Measurements from ENCODE around the gene AP1S1. TPM values are rescaled to one million over a fixed set of nuclear protein-coding genes. Genes with fewer than 3 reads are reported as not detected.

Gene AP1S1
- total and polyA plus RNA-seq, 11 donors = 9.9 to 41.8 (median 14.3) TPM

DNA sequence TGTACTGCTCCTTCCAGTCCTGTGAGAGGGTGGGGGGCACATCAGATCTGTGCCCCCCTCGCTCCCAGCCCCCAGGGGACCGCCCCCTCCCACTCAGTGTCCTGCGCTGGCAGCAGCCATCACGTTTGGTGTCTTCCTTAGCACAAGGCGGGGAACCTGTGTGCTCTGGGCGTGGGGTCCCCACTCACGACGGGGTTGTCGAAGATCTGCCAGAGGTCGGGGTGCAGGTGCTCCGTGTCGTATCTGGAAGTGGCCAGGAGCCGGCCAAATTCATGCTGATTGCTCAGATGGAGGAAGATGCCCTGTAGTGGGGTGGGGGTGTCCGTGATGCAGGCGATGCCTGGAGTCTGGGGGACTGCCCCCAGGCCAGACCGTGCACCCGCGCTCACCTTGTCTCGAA lies 55.9 kb downstream of the AP1S1 start:
- TF ChIP-seq, protein P1, sequence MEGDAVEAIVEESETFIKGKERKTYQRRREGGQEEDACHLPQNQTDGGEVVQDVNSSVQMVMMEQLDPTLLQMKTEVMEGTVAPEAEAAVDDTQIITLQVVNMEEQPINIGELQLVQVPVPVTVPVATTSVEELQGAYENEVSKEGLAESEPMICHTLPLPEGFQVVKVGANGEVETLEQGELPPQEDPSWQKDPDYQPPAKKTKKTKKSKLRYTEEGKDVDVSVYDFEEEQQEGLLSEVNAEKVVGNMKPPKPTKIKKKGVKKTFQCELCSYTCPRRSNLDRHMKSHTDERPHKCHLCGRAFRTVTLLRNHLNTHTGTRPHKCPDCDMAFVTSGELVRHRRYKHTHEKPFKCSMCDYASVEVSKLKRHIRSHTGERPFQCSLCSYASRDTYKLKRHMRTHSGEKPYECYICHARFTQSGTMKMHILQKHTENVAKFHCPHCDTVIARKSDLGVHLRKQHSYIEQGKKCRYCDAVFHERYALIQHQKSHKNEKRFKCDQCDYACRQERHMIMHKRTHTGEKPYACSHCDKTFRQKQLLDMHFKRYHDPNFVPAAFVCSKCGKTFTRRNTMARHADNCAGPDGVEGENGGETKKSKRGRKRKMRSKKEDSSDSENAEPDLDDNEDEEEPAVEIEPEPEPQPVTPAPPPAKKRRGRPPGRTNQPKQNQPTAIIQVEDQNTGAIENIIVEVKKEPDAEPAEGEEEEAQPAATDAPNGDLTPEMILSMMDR (IDR thresholded peaks at IDR 0.05) = no peak
- no peak for TF ChIP-seq POLR2A (IDR thresholded peaks at IDR 0.05)
- no peaks in the 10 kb centered on the region for H3K27me3 ChIP-seq
- no peaks in the 10 kb centered on the region for H3K9me3 ChIP-seq
- ATAC-seq (no peak), DNase-seq (no peak)
- H3K36me3 ChIP-seq = peaks cover 0 to 93% (median 73%) of the 10 kb centered on the region in 9 donors
- H3K4me3 ChIP-seq = no peak overlapping the region
- intact Hi-C loops (cut with DNase I) = loop anchor here in 2 of 10 donors (5.0 to 10.0 kb wide), 2 partner anchors 42 to 75 kb away; no protein-coding TSS in a partner anchor
- 90 to 95% (median 94%) methylated on average over 18 to 19 of the region's 19 CpGs for WGBS, 4 donors
- H3K27ac ChIP-seq = no peak overlapping the region
- H3K4me1 ChIP-seq = peaks cover 0 to 6% (median 0%) of the 10 kb centered on the region in 12 donors

Small RNA genes lying within 50 kb of the gene (microRNA-seq; reads per million reads assigned to microRNA genes)
- 0 reads per million in 4 donors for gene MIR4653

Other genes with a start within 250 kb of the AP1S1 start
- gene MUC3A, start 204.9 kb upstream of the AP1S1 start, total RNA-seq = 1 to 10 TPM in 3 of 9 donors, under 1 TPM in 6; 0.16 to 1.4 (median 0.45) TPM
- gene MUC3A, start 204.9 kb upstream of the AP1S1 start, polyA plus RNA-seq = 1 to 10 TPM in 1 of 2 donors, under 1 TPM in 1; 0.25 to 1.8 TPM
- gene MUC12, start 184.9 kb upstream of the AP1S1 start, total RNA-seq = under 1 TPM in 2 of 9 donors, not detected in 7; 0.02 TPM
- gene MUC12, start 184.9 kb upstream of the AP1S1 start, polyA plus RNA-seq = under 1 TPM; 0.19 to 0.23 TPM
- not detected for gene MUC17, start 134.4 kb upstream of the AP1S1 start, total RNA-seq
- not detected for gene MUC17, start 134.4 kb upstream of the AP1S1 start, polyA plus RNA-seq
- gene TRIM56, start 69.0 kb upstream of the AP1S1 start, total RNA-seq = 10 to 100 TPM in 8 of 9 donors, 1 to 10 TPM in 1; 7.9 to 37.4 (median 14.7) TPM
- 10 to 100 TPM; 10.7 to 12.7 TPM for gene TRIM56, start 69.0 kb upstream of the AP1S1 start, polyA plus RNA-seq
- gene SERPINE1, start 27.4 kb upstream of the AP1S1 start, total RNA-seq = 100 to 1,000 TPM in 1 of 9 donors, 10 to 100 TPM in 4, 1 to 10 TPM in 4; 1.3 to 153 (median 13.9) TPM
- 100 to 1,000 TPM in 1 of 2 donors, 1 to 10 TPM in 1; 3.4 to 595 TPM for gene SERPINE1, start 27.4 kb upstream of the AP1S1 start, polyA plus RNA-seq
- under 1 TPM in 2 of 9 donors, not detected in 7; 0.09 to 0.19 TPM for gene VGF, start 11.1 kb downstream of the AP1S1 start, total RNA-seq
- under 1 TPM in 1 of 2 donors, not detected in 1; 0.14 TPM for gene VGF, start 11.1 kb downstream of the AP1S1 start, polyA plus RNA-seq
- gene NAT16, start 25.8 kb downstream of the AP1S1 start, total RNA-seq = under 1 TPM in 1 of 9 donors, not detected in 8; 0.23 TPM
- not detected for gene NAT16, start 25.8 kb downstream of the AP1S1 start, polyA plus RNA-seq
- not detected for gene MOGAT3, start 46.6 kb downstream of the AP1S1 start, total RNA-seq
- gene MOGAT3, start 46.6 kb downstream of the AP1S1 start, polyA plus RNA-seq = not detected
- gene PLOD3, start 63.1 kb downstream of the AP1S1 start, total RNA-seq = 10 to 100 TPM; 27.4 to 77.6 (median 42.0) TPM
- gene PLOD3, start 63.1 kb downstream of the AP1S1 start, polyA plus RNA-seq = 10 to 100 TPM; 22.2 to 55.2 TPM
- 10 to 100 TPM; 47.0 to 88.1 (median 51.3) TPM for gene ZNHIT1, start 63.7 kb downstream of the AP1S1 start, total RNA-seq
- 100 to 1,000 TPM in 1 of 2 donors, 10 to 100 TPM in 1; 89.8 to 156 TPM for gene ZNHIT1, start 63.7 kb downstream of the AP1S1 start, polyA plus RNA-seq
- 10 to 100 TPM in 1 of 9 donors, 1 to 10 TPM in 8; 1.4 to 37.6 (median 2.2) TPM for gene CLDN15, start 83.3 kb downstream of the AP1S1 start, total RNA-seq
- 1 to 10 TPM; 1.9 to 3.6 TPM for gene CLDN15, start 83.3 kb downstream of the AP1S1 start, polyA plus RNA-seq
- gene FIS1, start 90.6 kb downstream of the AP1S1 start, total RNA-seq = 100 to 1,000 TPM; 249 to 491 (median 282) TPM
- 100 to 1,000 TPM; 204 to 361 TPM for gene FIS1, start 90.6 kb downstream of the AP1S1 start, polyA plus RNA-seq
- 10 to 100 TPM; 15.7 to 39.3 (median 30.0) TPM for gene IFT22, start 167.3 kb downstream of the AP1S1 start, total RNA-seq
- 10 to 100 TPM; 14.8 to 38.0 TPM for gene IFT22, start 167.3 kb downstream of the AP1S1 start, polyA plus RNA-seq
- gene COL26A1, start 208.4 kb downstream of the AP1S1 start, total RNA-seq = 1 to 10 TPM in 1 of 9 donors, under 1 TPM in 1, not detected in 7; 0.08 to 2.1 TPM
- gene COL26A1, start 208.4 kb downstream of the AP1S1 start, polyA plus RNA-seq = not detected

Measured in heart left ventricle (tissue), 16 donors.